ENCODE measurements around the gene IL17RE.

- TF ChIP-seq POLR2A (IDR thresholded peaks at IDR 0.05) = no peak
- no peak for TF ChIP-seq CTCF (IDR thresholded peaks at IDR 0.05)
- no peak for TF ChIP-seq POLR2AphosphoS5 (IDR thresholded peaks at IDR 0.05)
Observed at GRCh38 chr3:9940746-9941145, 38.1 kb downstream of the IL17RE start.
